ENCODE results near the gene ZRANB3.

GRCh38 chr2:135546436-135546835, 15.4 kb upstream of the ZRANB3 start:
- TF ChIP-seq FOXM1 (IDR thresholded peaks at IDR 0.05; ENCODE audit: borderline replicate concordance) (no peak), SP1 (IDR thresholded peaks at IDR 0.05) (no peak), ARNT (IDR thresholded peaks at IDR 0.05) (no peak), FOXK2 (IDR thresholded peaks at IDR 0.05) (no peak)

Measured in HEK293T (cell line).